Psoas muscle (tissue), 8 donors: ENCODE measurements around the gene TBCD. TPM values are rescaled to one million over a fixed set of nuclear protein-coding genes. Genes with fewer than 3 reads are reported as not detected.

Experiments
- ATAC-seq, 4 donors: fragments of 200-7000 bp; cut with Tn5 transposase; one replicate each; pipeline ENCODE4 v1.9.1; 2020; ENCODE audit warnings: moderate library complexity in 3 of 4, mild to moderate bottlenecking in 2 of 4
- DNase-seq, 2 donors: peaks; one replicate each; pipeline ENCODE4 v3.0.0-alpha.2; 2020
- H3K27ac ChIP-seq: fragments of 200-600 bp; one replicate; pipeline ENCODE4 v1.8.0; 2022
- H3K27me3 ChIP-seq, 3 donors: fragments of 200-600 bp in 1 of 3; one replicate each; pipeline versions ENCODE4 v1.6.1 to v1.8.0; 2013 to 2022; ENCODE audit warnings: low read length in 2 of 3, mild to moderate bottlenecking in 2 of 3, moderate library complexity in 1 of 3; ENCODE audit not compliant: insufficient read depth in 3 of 3
- H3K36me3 ChIP-seq, 2 donors: fragments of 200-600 bp in 1 of 2; one replicate each; pipeline versions ENCODE4 v1.6.1 to v1.8.0; 2013 to 2022; ENCODE audit warnings: low read depth in 1 of 2, mild to moderate bottlenecking in 1 of 2, moderate library complexity in 1 of 2; ENCODE audit not compliant: insufficient read depth in 1 of 2
- H3K4me1 ChIP-seq: fragments of 200-600 bp; one replicate; pipeline ENCODE4 v1.8.0; 2022
- H3K4me3 ChIP-seq: fragments of 200-600 bp; one replicate; pipeline ENCODE4 v1.8.0; 2022; ENCODE audit warnings: mild to moderate bottlenecking
- H3K9me3 ChIP-seq: fragments of 200-600 bp; one replicate; pipeline ENCODE4 v1.8.0; 2022
- WGBS, 3 donors: extraction: QIAGEN DNeasy Blood & Tissue Kit; methylation state at CpG; one replicate each; pipeline versions ENCODE4 v1.1.6 to v1.1.7; 2013; 5-methylcytosine and 5-hydroxymethylcytosine counted together
- intact Hi-C, 2 donors: fragments of 100-400 bp; cut with DNase I; formaldehyde crosslinking; loops; one replicate each; pipeline versions ENCODE4 v1.11.0 to v1.14.2; 2022
- polyA plus RNA-seq, 3 donors: library from polyadenylated mRNA; stranded (reverse); fragments of 200-250 nt; gene quantifications; one replicate each; pipeline ENCODE4 v1.2.3, GENCODE V29; 2013
- total RNA-seq, 4 donors: library from RNA; stranded (reverse); fragmentation: NEBNext Ultra II Directional in 2 of 4; extraction: Animal tissue kit (Norgen Biotek cat#: 25700) in 2 of 4; gene quantifications; one replicate each; pipeline versions ENCODE4 v1.2.1 to v1.2.4, GENCODE V29; 2021 to 2023
- TF ChIP-seq, protein P1 (sequence below): fragments of 200-600 bp; IDR thresholded peaks from one replicate; pipeline ENCODE4 v1.8.0; 2022; ENCODE audit warnings: antibody characterized with exemption
- donor health status: healthy with polysubstance abuse.
- donor health status: DM: no; HTN: no; CAD: no; lungs with moderate emphysema.
- donor health status: Bipolar disorder and iron deficiency.
- donor health status: healthy.
- donor health status: DM: yes; HTN: yes; CAD: no.
- donor health status: DM: no; HTN: no; CAD: no.
- donor health status: DM: no; HTN: no; CAD: no.
- donor health status: DM: yes; HTN: yes; CAD: no.

TBCD gene
- total and polyA plus RNA-seq, 7 donors, result 28.2 to 65.0 (median 36.5) TPM

DNA sequence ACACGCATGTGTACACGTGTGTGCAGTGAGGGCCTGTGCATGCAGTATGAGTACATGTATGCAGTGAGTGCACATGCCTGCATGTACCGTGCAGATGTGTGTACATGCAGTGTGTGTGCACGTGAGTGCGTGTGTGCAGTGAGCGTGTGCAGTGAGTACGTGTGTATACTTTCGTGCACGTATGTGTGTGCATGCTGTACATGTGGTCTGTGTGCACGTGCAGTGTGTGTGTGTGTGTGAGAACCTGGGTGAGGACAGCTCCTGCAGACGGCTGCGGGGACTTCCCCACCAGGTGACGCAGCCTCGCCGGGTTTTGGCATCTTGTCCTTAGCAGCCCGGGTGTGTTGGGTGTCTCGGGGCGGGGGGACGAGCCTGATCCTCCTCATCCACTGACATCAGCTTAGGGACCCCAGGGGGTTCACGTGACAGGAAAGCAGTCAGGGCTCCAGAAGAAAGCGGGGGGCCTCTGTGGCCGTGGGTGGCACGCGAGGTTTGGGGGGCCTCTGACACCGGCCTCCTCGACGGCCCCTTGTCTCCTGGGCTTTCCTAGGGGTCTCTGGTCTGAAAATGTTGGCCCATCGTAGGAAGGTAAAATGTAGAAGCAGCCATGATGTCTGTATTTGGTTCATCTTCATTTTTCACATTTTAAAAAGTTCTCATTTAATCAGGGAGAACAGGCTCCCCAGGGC, 207.5 kb downstream of the TBCD start:
- 91 to 92% (median 91%) methylated on average over 28 of the region's 28 CpGs for WGBS, 3 donors
- Histone ChIP-seq H3K36me3 (peaks cover 0 to 4% of the 10 kb centered on the region in 2 donors), H3K27ac (no peak overlapping the region), H3K27me3 (peaks cover 0 to 1% (median 0%) of the 10 kb centered on the region in 3 donors), H3K4me3 (no peak overlapping the region), H3K9me3 (no peaks in the 10 kb centered on the region), H3K4me1 (no peaks in the 10 kb centered on the region)
- no peak for ATAC-seq
- intact Hi-C loops, result no loop called here
- TF ChIP-seq, protein P1, sequence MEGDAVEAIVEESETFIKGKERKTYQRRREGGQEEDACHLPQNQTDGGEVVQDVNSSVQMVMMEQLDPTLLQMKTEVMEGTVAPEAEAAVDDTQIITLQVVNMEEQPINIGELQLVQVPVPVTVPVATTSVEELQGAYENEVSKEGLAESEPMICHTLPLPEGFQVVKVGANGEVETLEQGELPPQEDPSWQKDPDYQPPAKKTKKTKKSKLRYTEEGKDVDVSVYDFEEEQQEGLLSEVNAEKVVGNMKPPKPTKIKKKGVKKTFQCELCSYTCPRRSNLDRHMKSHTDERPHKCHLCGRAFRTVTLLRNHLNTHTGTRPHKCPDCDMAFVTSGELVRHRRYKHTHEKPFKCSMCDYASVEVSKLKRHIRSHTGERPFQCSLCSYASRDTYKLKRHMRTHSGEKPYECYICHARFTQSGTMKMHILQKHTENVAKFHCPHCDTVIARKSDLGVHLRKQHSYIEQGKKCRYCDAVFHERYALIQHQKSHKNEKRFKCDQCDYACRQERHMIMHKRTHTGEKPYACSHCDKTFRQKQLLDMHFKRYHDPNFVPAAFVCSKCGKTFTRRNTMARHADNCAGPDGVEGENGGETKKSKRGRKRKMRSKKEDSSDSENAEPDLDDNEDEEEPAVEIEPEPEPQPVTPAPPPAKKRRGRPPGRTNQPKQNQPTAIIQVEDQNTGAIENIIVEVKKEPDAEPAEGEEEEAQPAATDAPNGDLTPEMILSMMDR, result no peak
- DNase-seq, result peak; percentile 10 to 31

- H3K27ac ChIP-seq, result no peak overlapping the region
- H3K36me3 ChIP-seq, result peaks cover 0 to 4% of the 10 kb centered on the region in 2 donors
- no peaks in the 10 kb centered on the region for H3K9me3 ChIP-seq
- DNase-seq (peak; percentile 8 to 49), ATAC-seq (no peak)
- 92 to 95% (median 95%) methylated on average over 23 of the region's 23 CpGs for WGBS, 3 donors
- peaks cover 0 to 1% (median 0%) of the 10 kb centered on the region in 3 donors for H3K27me3 ChIP-seq
- TF ChIP-seq, protein P1, result no peak
- intact Hi-C loops, result no loop called here
- no peak overlapping the region for H3K4me3 ChIP-seq
- no peaks in the 10 kb centered on the region for H3K4me1 ChIP-seq
These were observed 208.1 kb downstream of the TBCD start for GRCh38 chr17:82959990-82960418.

- ATAC-seq (no peak), DNase-seq (peak in 1 of 2 donors; percentile 49)
These were observed 208.8 kb downstream of the TBCD start for GRCh38 chr17:82960419-82961271.

DNA sequence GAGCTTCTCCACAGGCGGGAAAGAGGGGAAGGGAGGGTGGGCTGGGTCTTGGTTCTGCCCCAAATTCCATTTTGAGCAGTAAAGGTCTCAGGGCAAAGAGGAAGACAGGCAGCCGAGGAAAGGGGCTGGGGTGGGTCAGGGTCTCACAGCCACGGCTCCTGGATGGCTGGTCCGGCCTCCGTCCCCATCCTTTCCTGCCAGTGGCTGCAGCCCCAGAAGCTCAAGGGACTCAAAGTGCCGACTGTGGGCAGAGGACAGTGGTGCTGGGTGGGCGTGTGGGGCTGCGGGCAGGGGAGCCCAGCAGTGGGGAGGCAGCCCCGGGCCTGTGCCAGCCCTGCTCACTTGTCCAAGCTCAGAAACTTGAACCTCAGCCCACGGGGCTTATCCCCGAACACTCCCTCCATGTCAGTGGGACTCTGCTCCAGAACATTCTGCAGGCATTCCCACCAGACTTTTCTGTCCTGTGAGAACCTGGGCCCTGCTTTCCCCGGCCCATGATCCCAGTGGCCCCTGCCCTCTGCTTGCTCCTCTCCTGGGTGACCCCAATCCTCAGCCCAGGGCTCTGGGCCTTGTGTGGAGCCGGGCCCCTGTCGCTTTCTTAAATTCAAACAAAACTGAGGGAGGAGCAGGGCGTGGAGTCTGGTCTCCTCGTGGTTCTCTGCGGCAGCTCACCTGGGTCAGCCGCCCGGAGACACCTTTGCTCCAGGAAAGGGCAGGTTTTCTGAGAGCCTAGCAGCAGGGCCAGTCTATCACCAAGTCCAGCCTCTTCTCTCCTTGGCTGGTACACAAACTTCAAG, 209.7 kb downstream of the TBCD start:
- Histone ChIP-seq H3K27me3 (peaks cover 0 to 3% (median 0%) of the 10 kb centered on the region in 3 donors), H3K36me3 (no peaks in the 10 kb centered on the region), H3K9me3 (no peaks in the 10 kb centered on the region), H3K27ac (no peak overlapping the region), H3K4me1 (no peaks in the 10 kb centered on the region), H3K4me3 (no peak overlapping the region)
- TF ChIP-seq, protein P1, result no peak
- no peak for ATAC-seq
- DNase-seq, result peak in 1 of 2 donors; percentile 36
- 84 to 88% (median 86%) methylated on average over 19 of the region's 19 CpGs for WGBS, 3 donors
- intact Hi-C loops, result no loop called here

More at GRCh38 chr17:82960419-82961271, 208.8 kb downstream of the TBCD start:
- TF ChIP-seq, protein P1, result no peak
- H3K36me3 ChIP-seq, result peaks cover 0 to 4% of the 10 kb centered on the region in 2 donors
- intact Hi-C loops, result no loop called here
- H3K4me3 ChIP-seq, result no peak overlapping the region
- H3K9me3 ChIP-seq, result no peaks in the 10 kb centered on the region
- peaks cover 0 to 1% (median 0%) of the 10 kb centered on the region in 3 donors for H3K27me3 ChIP-seq
- no peaks in the 10 kb centered on the region for H3K4me1 ChIP-seq
- WGBS, 3 donors, result 95 to 96% (median 96%) methylated on average over 55 to 67 of the region's 67 CpGs
- no peak overlapping the region for H3K27ac ChIP-seq
